Measurements from ENCODE around the gene RAPGEF5.
A peak's percentile ranks its signal among the peaks of the same experiment; 100 is the strongest.

The RAPGEF5 gene

DNA sequence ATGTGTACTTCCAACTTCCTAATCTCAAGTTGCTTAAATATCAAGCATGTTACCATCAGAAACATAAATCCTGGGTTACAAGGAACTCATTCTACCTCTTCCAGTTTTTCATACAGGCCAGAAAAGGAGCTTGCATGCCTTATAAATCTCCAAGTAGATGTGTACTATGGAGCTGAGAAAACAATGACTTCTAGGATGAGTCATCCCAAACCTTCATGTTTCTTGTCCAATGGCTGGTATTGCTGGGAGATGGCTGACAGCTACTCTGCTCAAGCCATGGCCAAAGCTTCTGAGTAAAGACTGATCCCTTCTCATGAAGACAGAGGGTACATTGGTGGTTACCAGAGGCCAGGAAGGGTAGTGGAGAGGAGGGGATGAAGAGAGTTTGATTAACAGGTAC is 8.6 kb downstream of the RAPGEF5 start:
- peak; percentile 60 for DNase-seq (ENCODE audit: low spot score)

DNA sequence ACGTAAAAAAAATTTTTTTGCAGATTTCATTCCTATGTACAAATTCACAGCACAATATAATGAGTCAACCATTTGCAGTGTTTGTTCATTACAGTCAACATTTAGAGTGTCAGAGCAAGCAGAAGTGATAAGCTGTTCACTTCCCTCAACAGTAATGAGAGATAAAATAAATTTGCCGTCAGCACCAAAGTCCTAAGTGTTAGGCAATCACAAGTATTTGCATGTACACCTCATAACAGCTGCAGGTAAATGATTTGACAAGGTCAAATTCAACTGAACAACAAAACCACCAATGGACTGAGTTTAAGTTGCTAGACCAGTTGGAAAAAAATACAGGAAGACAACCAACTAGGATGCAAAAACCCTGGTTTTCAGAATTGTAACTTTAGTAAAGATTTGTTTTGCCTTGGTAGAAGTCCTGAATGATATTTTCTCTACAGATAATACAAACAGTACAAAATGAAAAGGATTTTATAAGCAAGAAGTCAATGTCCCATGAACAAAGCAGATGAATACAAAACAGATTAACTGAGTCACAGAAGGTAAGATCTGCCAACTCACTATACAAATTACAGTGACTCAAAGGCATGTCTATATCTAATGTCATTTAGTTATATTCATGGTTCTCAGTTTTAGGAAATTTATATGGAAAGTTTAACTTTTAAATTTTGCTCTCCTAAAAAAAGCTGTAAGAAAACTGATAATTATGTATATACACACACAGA is 10.4 kb downstream of the RAPGEF5 start:
- peak; percentile 68 for DNase-seq (ENCODE audit: low spot score)

DNA sequence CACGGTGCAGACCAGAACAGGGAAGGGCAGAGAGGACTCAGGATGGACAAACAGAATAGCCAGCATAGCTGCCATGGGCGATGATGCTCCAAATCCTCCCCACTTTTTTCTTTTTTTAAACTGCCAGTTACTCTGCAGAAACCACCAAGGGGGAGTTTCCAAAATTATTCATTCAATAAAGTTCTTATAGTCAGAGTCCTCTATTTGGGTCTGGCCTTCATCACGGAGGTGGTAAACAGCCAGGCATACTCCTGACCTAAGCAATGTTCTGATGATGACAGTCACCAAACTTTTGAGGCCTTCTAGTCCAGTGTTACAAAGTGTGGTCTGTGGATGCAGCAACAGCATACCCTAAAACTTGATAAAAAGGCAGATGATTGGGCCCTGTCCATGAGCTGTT is 12.3 kb downstream of the RAPGEF5 start:
- no peak for DNase-seq (ENCODE audit: low spot score)

DNA sequence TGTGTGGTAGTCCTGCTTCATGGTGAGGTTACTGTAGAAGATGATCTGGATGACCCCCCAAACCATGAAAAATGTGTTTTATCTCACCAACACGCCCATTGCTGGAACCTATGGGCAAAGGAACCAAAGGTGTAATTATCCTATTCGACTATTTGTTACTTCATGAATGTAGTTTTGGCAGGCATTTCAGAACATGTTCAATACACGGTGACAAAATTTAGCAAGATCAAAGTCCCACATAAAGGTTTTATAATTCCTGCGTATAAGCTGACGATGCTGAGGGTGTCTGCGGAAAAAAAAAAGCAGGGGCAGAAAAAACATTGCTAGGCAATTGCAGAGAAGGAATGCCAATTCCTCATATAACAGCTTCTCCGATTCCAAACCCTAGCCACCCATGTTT is 13.3 kb downstream of the RAPGEF5 start:
- no peak for DNase-seq (ENCODE audit: low spot score)

DNA sequence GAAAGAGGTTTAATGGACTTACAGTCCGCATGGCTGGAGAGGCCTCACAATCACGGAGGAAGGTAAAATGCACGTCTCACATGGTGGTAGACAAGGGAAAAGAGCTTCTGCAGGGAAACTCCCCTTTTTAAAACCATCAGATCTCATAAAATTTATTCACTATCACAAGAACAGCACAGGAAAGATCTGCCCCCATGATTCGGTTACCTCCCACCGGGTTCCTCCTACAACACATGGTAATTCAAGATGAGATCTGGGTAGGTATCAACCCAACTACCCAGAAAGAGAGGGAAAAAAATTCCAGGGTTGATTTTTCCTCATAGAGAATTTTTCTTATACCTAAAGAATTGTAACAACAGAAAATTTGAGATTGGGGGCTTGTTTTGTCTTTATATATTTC is 13.9 kb downstream of the RAPGEF5 start:
- no peak for DNase-seq (ENCODE audit: low spot score)

DNA sequence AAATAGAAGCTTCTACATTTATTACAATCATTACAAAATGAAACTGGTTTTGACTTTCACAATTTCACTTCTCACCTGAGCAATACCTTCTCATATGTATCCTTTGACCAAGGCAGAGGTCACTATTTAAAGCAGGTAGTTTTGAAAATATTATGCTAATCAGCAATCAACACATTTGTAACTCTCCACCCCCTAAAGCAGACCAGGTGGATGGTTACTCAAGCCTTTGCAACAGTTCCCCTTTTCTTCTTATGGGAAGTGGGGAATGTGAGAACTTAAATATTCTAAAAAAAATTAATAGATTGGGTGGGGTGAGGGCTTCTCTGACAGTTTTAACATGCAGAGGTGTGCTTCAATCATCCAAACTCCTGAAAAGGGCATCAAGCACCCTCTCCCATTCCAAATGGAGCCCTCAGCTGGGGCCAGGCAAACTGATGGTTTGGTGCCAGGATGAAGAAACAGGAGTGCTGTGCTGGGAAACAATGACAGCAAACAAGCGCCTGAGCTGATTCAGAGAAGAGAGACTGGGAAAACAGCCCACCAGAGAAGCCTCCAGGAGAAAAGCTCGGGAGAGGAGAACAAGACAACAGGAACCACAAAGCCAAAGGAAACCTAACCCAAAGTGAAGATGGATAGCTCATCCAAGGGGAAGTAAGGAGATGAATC is 17.1 kb downstream of the RAPGEF5 start:
- no peak for DNase-seq (ENCODE audit: low spot score)

DNA sequence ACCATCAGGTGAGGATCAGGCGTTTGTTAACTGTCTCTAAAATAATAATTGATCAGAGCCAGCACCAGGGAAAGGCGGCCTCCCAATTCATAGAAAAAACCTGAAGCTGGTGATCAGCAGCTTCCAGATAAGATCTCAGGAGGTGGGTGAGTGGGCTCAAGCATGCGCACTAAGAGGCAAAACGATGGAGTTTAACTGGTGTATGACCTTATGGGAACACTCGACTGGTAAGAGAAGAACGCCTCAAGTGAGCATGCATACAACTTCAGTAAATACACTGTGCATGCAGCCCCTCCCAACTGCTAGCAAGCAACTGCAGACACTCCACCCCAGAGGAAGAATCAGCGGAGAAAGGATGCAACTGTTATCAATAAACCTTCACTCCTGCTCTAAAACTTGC is 18.1 kb downstream of the RAPGEF5 start:
- no peak for DNase-seq (ENCODE audit: low spot score)

DNA sequence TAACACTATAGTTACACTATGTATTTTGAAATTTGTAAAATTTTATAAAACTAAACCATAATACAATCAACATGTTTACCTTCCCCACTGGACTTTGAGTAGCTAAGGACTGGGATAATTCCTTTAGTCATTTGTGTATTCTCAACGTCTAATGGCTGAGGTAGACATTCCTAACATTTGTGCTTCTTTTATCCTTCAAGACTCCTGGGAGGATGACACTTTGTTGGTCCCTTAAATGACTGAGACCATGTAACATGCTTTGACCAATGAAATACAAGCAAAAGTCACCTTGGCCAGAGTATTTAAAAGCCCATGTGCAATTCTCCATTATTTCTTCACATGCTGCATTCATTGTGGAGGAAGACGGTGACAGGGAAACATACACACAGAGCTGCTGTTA is 18.5 kb downstream of the RAPGEF5 start:
- DNase-seq (ENCODE audit: low spot score): no peak

DNA sequence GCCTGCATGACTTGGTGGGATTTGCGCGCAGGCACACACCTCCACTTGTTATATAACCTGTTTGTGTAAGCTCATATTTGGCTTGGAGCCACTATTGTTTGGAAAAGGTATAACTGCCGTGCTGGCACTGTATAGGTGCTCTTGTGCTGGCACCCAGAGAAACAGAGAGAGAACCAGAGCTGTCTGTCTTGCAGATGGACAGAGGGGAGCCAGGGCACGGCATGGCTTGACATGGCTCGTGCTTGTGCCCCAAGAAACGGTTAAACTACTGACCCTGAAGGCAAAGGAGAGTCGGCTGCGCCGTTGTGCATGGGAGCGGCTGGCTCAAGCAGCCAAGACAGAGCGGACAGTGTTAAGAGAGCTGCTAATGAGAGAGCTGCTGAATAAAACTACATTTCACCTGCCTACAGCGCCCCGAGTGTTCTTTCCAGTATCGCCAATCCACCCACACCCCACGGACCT is 23.2 kb downstream of the RAPGEF5 start:
- DNase-seq (ENCODE audit: low spot score): no peak

DNA sequence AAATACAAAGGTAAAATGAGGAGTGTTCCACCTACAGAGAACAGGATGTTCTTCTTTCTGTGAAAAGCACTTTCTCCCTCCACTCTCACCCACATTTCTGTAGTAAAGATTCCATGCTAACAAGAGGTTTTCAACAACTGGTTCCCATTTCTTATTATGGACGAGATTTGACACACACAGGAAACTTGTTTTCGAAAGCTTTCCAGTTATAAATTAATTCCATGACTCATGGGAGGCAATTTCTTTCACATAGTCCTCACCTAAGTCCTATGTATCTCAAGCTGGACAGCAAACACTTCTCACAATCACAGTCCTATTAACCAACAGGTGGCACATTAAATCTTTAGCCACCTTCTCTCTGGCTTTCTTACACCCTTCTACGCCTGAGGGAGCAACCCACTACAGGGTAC is 24.5 kb downstream of the RAPGEF5 start:
- peak; percentile 73 for DNase-seq (ENCODE audit: low spot score)

DNA sequence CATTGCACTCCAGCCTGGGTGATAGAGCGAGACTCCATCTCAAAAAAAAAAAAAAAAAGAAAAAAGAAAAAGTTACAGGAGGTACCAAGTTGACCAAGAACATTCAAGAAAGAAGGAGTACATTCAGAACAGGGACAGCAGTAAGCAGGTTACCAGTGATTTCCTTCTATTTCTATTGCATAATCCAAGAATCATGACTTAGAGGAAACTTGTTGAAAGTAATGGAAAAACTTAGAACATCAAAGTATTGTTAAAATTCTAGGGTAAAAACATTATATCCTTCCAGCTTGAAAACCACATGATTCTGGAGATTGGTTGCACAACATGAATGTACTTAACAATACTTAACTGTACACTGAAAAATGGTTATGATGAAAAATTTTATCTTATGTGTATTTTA is 25.2 kb downstream of the RAPGEF5 start:
- DNase-seq (ENCODE audit: low spot score): no peak

DNA sequence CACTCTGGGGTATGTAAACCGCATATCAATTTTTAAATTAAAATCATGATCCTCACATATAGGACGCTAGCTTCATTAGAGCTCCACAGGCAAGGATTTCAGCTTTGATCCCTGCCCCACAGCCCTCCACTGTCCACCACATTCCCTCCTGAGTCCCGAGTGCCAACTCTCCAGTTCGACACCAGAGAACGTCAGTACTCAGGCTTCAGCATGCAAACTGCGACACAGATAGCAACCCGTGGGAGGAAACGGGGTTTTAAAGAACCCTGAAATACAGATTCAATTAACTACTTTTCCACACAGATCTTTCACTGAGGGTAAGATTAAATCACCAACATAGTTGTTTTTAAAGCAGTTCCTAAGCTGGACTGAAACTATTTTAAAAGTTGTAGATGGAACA is 26.1 kb downstream of the RAPGEF5 start:
- no peak for DNase-seq (ENCODE audit: low spot score)

DNA sequence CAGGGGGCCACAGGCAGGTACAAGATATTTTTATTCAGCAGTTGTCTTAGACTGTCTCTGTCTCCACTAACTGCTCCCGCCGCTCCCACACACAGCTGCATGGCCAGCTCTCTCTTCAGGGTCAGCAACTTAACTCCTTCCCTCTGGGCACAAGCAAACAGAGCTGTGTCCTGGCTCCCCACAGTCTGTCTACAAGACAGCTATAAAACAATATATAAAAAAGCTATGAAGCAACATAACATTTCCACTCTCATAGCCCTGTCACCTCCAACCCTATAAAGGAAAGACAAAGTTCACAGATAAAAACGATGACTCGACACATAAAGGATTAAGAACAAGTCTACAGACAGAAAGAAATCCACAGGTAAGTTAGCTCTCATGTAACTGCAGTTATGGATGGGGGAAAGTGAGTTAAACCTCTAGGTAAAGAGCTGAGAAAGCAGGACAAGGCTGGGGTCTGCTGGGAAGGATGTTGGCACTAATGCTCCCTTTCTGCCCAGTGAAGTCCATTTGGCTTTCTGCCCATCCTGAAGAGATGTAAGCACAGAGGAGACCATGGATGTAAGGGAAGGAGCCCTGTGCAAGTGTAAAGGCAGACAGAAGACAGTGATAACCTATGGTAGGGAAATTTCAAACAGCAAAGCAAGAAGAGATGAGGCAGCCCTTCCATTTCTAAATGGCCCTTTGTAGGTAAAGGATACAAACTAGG is 27.0 kb downstream of the RAPGEF5 start:
- no peak for DNase-seq (ENCODE audit: low spot score)

DNA sequence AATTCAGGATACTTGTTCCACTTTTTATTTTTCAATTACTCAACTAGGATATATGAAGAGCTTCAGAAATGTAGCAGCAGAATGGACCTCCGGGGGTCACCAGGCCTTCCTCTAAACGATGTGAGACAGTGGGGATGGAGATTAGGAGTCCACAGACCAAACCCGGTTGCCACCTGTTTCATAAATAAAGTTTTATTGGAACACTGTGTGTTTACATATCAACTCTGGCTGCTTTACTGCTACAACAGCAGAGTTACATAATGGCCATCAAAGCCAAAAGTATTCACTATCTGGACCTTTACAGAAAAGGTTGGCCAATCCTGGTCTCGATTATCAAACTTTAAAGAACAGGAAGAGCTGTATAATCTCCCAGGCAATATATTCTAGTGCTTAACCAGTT is 30.8 kb downstream of the RAPGEF5 start:
- no peak for DNase-seq (ENCODE audit: low spot score)

DNA sequence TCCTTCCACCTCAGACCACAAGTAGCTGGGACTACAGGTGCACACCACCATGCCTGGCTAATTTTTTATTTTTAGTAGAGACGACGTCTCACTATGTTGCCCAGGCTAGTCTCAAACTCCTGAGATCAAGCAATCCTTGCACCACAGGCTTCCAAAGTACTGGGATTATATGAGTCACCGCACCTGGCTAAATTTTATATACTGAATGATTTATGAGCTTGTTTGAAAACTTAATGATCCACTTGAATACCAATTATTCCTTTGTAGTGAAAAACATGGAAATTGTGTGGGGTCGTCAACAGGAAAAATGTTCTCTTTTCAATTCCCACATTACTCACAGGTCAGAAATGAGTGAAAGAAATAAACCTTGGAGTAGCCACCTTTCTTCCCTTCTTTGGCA is 31.3 kb downstream of the RAPGEF5 start:
- DNase-seq (ENCODE audit: low spot score): peak; percentile 30

DNA sequence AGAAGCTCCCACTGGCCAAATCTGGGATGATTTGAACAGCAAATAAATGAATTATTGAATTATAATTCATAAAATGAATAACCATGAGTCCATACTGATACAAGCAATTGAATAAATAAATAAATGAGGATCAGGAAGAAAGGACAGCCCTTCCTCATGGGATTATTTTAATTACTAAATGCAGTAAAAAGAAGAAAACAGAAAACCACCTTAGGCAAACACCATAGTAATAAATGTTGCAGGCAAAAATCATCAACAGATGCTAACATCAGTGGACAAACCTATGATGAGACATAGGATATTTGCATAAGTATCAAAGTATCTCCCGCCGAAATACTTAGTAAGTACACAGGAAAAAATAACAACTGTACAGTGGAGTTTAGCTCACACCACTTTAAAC is 33.2 kb downstream of the RAPGEF5 start:
- DNase-seq (ENCODE audit: low spot score): no peak

DNA sequence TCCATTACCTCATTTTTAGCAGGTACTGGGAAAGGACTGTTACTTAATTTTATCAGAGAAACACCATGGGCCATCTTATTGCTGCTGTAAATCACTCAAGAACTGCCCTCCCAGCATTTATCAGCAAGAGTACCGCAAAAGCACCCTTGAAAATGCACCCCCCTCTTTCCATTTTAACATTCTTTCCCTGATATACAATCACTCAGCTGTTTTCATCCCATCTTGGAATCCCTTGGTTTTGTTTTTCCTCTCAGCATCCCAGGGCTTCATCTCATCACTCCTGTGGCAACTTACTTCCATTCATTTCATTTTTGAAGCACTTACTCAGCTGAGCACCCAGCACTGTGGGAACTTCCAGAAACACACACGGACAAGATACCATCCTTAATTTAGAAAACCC is 36.5 kb downstream of the RAPGEF5 start:
- no peak for DNase-seq (ENCODE audit: low spot score)

DNA sequence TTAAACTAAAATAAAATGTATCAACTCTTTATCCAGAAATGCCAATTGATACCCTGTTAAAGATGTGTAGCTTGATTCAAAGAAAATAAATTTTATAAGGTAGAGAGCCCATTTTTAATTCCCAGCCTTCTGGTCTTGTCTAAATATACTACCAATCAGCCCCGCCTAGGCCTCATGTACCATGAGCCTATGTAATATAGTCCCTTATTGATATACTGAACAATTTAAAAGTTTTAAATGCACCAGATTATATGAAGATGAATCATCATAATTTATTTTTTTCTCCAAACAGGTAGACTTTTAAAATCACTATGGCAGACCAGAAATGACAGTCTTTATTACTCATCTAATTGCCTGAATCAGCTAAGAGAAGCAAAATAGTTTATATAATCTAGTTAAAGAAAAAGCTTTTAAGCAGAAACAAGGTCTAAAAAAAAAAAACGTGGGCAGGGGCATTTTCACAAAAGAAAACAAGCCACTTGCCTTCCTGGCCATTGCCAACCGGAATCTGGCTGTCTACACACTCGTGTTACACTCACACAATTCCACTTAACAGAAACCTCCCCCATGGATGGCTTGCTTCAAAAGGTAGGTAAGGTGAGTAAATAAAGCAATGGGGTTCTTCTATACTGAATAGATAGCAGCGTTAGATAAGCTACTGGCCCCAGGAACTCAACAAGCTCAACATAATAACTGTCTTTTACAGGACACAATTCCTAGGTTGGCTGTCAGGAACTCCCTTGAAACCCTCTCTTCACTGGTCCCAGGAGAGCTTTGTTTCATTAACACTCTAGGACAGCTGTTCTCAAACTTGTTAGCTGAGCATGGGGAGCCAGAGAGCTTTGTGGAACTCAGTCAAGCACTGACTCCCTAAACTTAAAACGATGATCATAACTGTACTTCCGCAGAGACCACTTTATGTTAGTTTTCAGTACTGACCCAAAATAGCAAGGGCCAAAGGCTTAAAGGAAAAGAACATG is 37.2 kb downstream of the RAPGEF5 start:
- DNase-seq (ENCODE audit: low spot score): no peak

DNA sequence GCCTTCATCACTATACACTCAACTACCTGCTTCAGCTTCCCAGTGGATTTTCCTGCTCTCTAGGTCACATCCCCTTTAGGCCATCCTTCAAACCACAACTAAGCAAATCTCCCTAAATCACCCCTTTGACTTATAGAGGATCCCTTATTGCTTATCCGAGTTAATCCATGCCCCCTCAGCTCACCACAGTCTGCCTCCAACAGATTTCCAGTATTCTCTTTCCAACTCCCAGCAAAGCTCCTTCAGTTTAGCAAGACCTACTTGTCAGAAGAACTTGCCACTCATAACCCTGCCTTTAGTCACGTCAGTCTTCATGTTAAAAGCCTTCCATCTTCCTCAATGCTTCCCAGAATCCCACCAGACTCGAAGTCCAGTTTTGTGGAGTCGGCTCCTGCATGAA is 38.6 kb downstream of the RAPGEF5 start:
- no peak for DNase-seq (ENCODE audit: low spot score)

DNA sequence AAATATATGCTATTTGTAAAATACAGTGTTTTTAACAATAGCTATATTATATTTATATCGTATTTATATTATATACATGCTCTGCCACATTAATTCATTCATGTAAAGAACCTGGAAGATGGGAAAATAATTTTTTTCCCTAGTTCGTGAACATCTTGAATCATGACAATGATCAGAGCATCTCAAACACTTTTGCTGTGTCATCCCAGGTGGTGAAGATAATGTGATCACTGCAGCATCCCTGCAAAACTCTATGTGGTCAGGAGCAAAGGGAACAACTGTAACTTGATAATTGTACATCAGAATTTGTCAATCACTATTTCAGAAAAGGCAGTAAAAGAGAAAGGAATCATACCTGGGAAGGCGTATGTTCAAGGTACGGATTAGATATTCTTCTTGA is 39.3 kb downstream of the RAPGEF5 start:
- DNase-seq (ENCODE audit: low spot score): no peak

DNA sequence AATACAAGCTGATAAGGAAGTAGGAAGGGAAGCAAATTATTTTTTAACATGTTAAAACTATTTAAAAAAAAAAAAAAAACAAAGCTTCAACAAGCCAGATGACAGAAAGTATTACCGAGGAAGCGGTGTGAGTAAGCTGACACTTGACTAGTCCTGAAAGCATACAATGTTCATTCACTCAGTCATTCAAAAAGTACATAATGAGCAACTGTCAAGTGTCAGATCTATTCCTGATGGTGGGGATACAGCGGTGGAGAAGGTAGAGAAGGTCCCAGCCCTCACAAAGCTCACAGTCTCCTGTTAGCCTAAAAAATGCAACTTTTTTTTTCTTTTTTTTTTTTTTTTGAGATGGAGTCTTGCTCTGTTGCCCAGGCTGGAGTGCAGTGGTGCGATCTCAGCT is 40.0 kb downstream of the RAPGEF5 start:
- no peak for DNase-seq (ENCODE audit: low spot score)

DNA sequence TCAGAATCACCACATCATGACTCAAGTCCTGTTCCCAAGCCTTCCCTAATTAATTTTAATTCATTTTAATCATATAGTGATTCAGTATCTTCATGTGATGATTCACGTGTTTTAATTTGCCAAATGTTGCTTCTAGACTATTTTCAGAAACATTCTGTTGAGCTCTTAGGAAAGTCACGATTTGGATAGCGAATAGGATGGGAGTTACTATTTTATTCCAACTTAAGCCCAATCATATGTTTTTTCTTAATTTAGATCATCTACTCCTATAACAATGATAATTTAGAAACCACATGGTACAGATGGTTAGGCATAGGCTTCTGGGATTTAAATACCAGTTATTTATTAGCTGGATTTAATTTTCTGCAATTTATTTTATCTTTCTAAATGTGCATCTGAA is 49.1 kb downstream of the RAPGEF5 start:
- DNase-seq (ENCODE audit: low spot score): no peak

Measured in kidney tubule cell (primary cell).